Endometrium (tissue), 2 donors: ENCODE results near the gene GRIK5.

Source experiments
- FAIRE-seq: peaks from 2 replicates; lab custom pipeline; 2012; peaks lifted over from hg19 to GRCh38; lab: Jason Lieb, UNC
- donor health status: control.
- donor health status: control.

Gene GRIK5

DNA sequence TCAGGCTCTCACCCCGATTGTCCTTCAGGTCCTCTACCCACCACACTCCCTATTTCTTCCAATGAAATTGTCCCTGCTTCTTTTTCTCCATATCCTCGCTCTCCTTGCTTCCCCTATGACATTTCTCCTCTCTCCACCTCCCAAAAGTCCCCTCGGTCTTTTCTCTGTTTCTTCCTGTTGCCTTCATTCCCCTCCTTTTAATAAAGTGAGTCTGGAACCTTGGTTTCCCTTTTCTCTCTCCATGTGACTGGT, 5.3 kb upstream of the GRIK5 start:
- no peak for FAIRE-seq

DNA sequence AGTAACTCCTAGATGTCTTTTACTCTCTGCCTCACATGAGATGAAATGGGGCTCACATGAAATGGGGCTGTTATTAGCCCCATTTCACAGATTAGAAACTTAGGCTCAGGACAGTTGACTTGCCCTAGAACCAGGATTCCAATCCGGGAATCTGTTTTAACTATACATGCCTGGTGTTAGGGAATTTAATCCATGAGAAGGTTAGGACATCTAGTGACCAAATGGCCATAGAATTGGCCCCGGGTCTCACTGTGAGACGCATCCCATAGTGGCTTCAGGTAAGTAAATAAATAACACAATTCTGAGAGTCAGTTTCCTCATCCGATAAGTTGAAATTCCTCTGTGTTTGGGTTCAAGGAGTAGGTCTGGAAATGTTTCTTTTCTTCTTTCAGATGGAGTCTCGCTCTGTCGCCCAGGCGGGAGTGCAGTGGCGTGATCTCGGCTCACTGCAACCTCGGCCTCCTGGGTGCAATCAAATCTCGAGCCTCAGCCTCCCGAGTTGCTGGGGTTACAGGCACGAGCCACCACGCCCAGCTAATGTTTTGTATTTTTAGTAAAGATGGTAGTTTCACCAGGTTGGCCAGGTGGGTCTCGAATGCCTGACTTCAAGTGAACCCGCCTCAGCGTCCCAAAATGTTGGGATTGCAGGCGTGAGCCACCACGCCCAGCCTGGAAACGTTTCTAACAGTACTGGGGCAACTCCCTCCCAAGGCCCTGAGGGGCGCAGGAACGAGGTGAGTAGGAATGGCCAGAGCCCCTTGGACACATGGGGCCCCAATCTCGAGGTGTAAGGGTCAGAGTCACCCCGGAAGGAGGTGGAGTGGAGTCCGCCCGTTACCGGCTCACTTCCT, 4.7 kb upstream of the GRIK5 start:
- FAIRE-seq = no peak

GRCh38 chr19:42071247-42071646, 1.2 kb upstream of the GRIK5 start:
- FAIRE-seq = no peak

DNA sequence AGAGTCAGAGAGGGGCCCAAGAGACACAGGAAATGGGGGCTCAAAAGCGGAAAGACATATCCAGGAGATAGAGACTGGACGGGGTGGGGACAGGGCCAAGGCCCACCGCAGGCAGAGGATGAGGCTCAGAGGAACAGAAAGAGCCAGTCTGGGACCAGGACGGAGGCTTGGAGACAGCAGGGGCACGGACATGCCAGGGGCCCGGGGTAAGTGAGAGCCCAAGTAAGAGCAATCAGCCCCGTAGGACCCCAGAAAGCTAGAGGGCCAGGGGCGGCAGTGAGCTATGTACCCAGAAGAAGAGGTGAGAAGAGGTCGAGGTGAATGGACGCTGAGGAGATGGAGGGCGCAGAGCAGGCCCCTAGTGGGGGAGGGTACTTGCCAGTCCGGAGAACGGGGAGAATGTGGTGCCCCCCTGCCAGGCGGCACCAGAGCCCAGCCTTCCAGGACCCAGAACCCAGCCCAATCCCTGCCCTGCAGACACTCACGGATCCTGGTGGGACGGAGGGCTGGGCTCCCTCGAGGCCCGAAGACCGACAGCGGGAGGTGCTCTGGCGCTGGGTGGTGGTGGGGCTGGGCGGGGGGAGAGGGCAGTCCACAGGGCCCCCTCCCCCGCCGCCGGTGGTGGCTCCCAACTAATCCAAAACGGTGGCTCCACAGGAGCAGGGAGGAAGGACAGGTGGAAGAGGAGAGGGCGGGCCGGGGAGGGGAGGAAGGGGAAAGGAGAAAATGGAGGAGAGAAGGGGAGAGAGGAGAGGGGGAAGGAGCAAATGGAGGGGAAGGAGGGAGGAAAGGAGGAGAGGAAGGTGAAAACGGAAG, 1.0 kb downstream of the GRIK5 start:
- FAIRE-seq = no peak

- no peak for FAIRE-seq
Measured at GRCh38 chr19:42068361-42068755, 1.6 kb downstream of the GRIK5 start.

- no peak for FAIRE-seq
Measured at GRCh38 chr19:42067315-42067888, 2.6 kb downstream of the GRIK5 start.

DNA sequence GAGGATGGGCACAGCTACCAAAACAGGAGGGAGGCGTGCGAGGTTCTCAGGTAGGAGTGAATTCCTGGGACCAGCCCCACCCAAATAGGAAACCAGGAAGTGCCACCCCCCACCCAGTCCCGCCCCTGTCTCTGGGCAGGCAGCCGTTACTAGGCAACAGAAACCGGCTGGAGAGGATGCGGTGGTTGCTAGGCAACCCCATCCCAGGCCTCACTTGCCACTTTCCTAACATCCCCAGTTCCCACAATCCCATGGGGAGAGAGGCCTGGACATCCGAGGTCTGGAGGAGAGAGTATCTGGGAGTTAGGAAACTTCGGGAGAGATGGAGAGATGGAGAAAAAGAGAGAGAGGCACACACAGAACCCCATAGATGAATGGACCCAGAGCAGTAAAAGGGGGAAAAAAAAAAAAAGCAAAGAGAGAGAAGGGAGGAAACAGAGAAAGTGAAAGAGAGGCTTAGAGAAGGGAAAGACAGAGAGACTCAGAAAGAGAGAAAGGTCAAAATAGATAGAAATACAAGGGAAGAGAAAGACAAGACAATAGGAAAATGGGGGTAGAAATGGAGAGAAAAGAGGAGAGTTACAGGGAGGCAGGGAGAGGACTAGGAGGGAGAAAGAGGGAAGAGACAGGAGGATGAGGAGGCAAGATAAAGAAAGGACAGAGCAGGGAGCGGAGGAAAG, 3.8 kb downstream of the GRIK5 start:
- FAIRE-seq = no peak

DNA sequence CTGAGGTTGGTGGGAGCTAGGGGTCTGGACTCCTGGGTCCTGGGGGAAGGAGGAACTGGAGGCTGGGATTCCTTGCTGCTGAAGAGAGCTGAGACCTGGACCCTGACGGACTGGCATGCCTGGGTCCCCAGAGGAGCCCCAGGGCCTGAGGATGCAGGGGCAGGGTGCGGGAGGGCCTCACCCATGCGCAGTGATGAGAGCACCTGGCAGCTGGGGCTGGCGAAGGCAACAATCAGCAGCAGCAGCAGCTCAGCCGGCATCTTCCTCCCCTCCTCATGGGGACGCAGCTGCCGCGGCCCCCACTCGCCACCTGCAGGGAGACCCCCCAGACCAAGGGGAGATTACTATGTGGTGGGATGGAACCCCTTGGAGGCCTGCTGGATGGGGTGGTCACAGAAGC, 4.5 kb downstream of the GRIK5 start:
- no peak for FAIRE-seq

DNA sequence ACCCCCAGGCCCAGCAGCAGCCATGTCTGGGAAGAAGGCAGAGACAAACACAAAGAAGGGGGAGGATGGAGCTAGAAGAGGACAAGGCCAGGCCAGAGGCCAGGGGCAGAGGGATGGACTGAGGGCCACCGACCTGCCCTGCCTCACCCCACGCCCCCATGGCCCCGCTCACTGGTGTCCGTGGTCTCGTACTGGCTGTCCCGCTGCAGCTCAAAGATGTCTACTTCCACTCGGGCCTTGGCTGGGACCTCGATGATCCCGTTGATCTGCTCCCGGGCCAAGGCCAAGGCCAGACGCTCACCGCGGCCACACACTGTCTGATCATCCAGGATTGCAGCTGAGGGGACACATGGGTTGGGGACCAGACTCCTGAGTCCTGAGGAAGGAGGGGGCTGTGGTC, 5.0 kb downstream of the GRIK5 start:
- no peak for FAIRE-seq

DNA sequence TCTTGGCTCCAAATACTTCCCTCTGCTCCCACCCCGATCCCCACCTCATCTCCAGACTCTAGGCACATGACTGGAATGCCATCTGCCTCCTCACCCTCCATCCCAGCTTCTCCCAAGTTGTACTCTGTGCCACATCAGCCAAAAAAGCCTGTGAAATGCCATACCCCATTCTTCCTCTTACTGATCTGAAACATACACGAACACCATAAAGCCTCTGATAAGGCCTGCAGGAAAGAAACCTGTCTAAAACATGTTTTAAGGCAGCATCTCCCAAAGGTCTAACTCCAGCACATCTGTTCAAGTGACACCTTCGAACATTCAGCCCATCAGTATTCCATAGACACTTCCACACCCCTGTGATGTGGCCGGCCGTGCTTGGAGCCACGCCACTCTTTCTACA, 5.6 kb downstream of the GRIK5 start:
- FAIRE-seq = no peak

DNA sequence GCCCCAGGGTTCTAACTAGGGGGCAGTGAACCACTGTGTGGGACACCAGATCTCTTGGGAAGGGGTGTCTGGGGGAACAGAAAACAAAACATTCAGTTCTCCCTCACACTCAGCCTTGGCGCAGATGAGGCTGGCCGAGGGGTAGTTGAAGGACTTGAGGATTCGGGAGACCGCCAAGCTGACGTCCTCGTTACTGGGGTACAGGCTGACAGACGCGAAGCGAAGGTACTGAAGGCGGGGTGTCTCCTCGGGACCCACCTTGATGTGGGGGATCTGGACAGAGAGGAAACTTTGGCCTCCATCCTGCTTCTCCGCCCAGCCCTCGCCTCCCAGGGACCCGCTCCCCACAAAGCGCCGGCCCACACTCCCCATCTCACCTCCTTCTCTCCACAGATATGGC, 7.6 kb downstream of the GRIK5 start:
- no peak for FAIRE-seq

- FAIRE-seq = no peak
Measured at GRCh38 chr19:42060117-42060516, 9.9 kb downstream of the GRIK5 start.

- FAIRE-seq = no peak
Measured at GRCh38 chr19:42059196-42059595, 10.8 kb downstream of the GRIK5 start.

GRCh38 chr19:42057846-42058245, 12.2 kb downstream of the GRIK5 start:
- FAIRE-seq = no peak

GRCh38 chr19:42054205-42054604, 15.8 kb downstream of the GRIK5 start:
- no peak for FAIRE-seq

- FAIRE-seq = no peak
Measured at GRCh38 chr19:42053037-42053935, 16.7 kb downstream of the GRIK5 start.

DNA sequence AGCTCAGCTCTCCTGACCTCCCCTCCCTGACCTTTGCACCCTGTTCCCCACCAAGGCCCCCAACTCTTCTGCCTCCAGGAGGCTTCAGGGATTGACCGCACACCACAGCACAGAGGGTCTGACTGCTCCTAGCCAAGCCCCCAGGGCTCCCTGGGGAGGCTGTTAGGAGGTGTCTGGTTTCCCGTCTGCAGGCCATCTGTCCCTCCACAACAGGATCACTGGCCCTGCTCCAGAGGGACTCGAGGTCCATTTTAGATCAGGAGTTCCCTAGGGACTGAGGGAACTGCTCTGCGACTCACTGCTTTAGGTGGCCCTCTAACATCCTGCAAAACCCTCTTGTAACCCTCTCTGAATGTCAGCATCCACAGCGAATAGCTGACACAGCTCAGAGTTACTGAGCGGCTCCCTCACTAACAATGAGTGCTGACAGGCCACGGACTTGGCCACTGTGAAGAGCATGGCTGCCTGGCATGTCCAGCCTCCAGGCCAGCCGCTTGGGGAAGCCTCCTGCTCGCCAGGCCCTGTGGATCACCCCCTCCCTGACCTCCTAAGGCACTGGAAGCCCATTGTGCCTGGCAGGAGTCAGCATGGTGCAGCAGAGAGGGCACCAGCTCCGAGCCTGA, 17.7 kb downstream of the GRIK5 start:
- no peak for FAIRE-seq

GRCh38 chr19:42051166-42052115, 18.6 kb downstream of the GRIK5 start:
- no peak for FAIRE-seq

GRCh38 chr19:42048992-42049391, 21.0 kb downstream of the GRIK5 start:
- FAIRE-seq = no peak

DNA sequence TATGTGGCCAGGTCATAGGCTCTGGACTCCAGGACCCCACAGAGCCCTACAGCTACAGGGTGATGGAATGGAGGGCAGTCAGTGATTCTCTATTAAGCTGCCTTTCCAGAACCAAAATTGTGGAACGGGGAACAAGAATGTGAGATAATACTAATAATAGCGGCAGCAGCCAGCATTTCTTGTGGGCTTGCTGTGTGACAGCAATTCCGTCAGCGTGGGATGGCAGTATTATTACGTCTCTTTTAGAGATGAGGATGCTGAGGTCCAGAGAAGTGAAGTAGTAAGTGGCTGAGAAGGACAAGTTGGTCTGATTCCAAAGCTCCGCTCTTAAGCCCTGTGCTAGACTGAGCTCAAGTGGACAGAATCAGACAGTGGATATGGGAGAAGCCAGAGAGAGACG, 24.4 kb downstream of the GRIK5 start:
- no peak for FAIRE-seq
